ENCODE results near the gene TSEN15.

DNA sequence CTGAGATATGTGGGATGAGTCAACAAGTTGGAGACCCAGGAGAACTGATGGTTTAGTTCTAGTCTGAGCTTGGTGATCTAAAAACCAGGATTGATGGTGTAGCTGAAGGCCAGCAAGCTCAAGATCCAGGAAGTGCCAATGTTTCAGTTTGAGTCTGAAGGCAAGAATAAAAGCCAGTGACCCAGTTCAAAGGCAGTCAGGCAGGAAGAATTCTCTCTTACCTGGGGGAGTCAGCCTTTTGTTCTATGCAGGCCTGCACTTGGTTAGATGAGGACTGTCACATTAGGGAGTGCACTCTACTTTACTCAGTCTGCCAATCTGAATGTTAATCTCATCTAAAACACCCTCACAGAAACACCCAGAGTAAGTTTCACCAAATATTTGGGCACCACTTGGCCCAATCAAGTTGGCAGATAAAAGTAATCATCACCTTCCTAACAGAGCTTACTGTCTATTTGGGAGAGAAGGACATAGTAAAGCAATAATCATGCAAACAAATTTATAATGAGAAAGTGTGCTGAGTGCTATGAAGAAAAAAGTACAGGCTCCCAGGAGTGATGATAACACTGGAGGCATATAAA lies 63.4 kb downstream of the TSEN15 start:
- TF ChIP-seq, protein P1, sequence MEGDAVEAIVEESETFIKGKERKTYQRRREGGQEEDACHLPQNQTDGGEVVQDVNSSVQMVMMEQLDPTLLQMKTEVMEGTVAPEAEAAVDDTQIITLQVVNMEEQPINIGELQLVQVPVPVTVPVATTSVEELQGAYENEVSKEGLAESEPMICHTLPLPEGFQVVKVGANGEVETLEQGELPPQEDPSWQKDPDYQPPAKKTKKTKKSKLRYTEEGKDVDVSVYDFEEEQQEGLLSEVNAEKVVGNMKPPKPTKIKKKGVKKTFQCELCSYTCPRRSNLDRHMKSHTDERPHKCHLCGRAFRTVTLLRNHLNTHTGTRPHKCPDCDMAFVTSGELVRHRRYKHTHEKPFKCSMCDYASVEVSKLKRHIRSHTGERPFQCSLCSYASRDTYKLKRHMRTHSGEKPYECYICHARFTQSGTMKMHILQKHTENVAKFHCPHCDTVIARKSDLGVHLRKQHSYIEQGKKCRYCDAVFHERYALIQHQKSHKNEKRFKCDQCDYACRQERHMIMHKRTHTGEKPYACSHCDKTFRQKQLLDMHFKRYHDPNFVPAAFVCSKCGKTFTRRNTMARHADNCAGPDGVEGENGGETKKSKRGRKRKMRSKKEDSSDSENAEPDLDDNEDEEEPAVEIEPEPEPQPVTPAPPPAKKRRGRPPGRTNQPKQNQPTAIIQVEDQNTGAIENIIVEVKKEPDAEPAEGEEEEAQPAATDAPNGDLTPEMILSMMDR (IDR thresholded peaks at IDR 0.05; ENCODE audit: low read depth, low read length) = no peak
- TF ChIP-seq EZH2phosphoT487 (IDR thresholded peaks at IDR 0.05; ENCODE audit: low read depth) = no peak
